Keratinocyte (primary cell): ENCODE measurements around the gene LRRC7. TPM values are rescaled to one million over a fixed set of nuclear protein-coding genes. Genes with fewer than 3 reads are reported as not detected.
A peak's percentile ranks its signal among the peaks of the same experiment; 100 is the strongest.

Experiments
- DNase-seq: peaks from one replicate; pipeline ENCODE4 v3.0.0-alpha.2; 2011; ENCODE audit warnings: low read depth, missing footprints, low spot score
- FAIRE-seq: peaks from 2 replicates; lab custom pipeline; 2011; peaks lifted over from hg19 to GRCh38; lab: Jason Lieb, UNC
- H2AFZ ChIP-seq: 2 replicates; pipeline ENCODE4 v1.6.0; 2012; ENCODE audit warnings: low read length, control low read depth, inconsistent platforms; ENCODE audit not compliant: control insufficient read depth
- H3K27ac ChIP-seq: 2 replicates; pipeline ENCODE4 v1.5.1; 2011; ENCODE audit warnings: low read length; ENCODE audit not compliant: control insufficient read depth, insufficient read depth
- H3K27me3 ChIP-seq: 3 replicates; pipeline ENCODE4 v1.6.0; 2011; ENCODE audit warnings: low read length; ENCODE audit not compliant: control insufficient read depth, insufficient read depth; ENCODE audit errors: extremely low read depth
- H3K36me3 ChIP-seq, 2 experiments: 2 replicates in 1 of 2; 3 replicates in 1 of 2; pipeline ENCODE4 v1.5.1; 2011; ENCODE audit warnings: low read length in 2 of 2, mild to moderate bottlenecking in 1 of 2; ENCODE audit not compliant: control insufficient read depth in 2 of 2, insufficient read depth in 2 of 2; ENCODE audit errors: extremely low read depth in 1 of 2
- H3K4me1 ChIP-seq: 3 replicates; pipeline ENCODE4 v1.5.1; 2011; ENCODE audit warnings: low read length; ENCODE audit not compliant: control insufficient read depth, insufficient read depth; ENCODE audit errors: extremely low read depth
- H3K4me2 ChIP-seq: 3 replicates; pipeline ENCODE4 v1.6.0; 2011; ENCODE audit warnings: low read depth, low read length; ENCODE audit not compliant: control insufficient read depth, insufficient read depth; ENCODE audit errors: extremely low read depth
- H3K4me3 ChIP-seq, 3 experiments: fragments of 200-600 bp in 1 of 3; sonication (generic) in 1 of 3; 2 replicates in 2 of 3; 3 replicates in 1 of 3; pipeline ENCODE4 v1.5.1; 2011 to 2016; ENCODE audit warnings: low read length in 3 of 3, mild to moderate bottlenecking in 3 of 3, control low read depth in 2 of 3, inconsistent platforms in 1 of 3, low read depth in 1 of 3, mixed read lengths in 1 of 3, mixed run types in 1 of 3, moderate library complexity in 1 of 3; ENCODE audit not compliant: control insufficient read depth in 2 of 3, insufficient read depth in 2 of 3; ENCODE audit errors: extremely low read depth in 1 of 3
- H3K79me2 ChIP-seq: 2 replicates; pipeline ENCODE4 v1.6.0; 2012; ENCODE audit warnings: low read length; ENCODE audit not compliant: control insufficient read depth, insufficient read depth
- H3K9ac ChIP-seq: 3 replicates; pipeline ENCODE4 v1.6.0; 2011; ENCODE audit warnings: low read length; ENCODE audit not compliant: control insufficient read depth, insufficient read depth; ENCODE audit errors: extremely low read depth
- H3K9me1 ChIP-seq: 3 replicates; pipeline ENCODE4 v1.6.0; 2011; ENCODE audit warnings: low read length; ENCODE audit not compliant: control insufficient read depth, insufficient read depth; ENCODE audit errors: extremely low read depth
- H3K9me3 ChIP-seq: 2 replicates; pipeline ENCODE4 v1.5.1; 2012; ENCODE audit warnings: low read depth, low read length; ENCODE audit not compliant: control insufficient read depth
- H4K20me1 ChIP-seq: 3 replicates; pipeline ENCODE4 v1.6.0; 2011; ENCODE audit warnings: low read length; ENCODE audit not compliant: control insufficient read depth, insufficient read depth; ENCODE audit errors: extremely low read depth
- EZH2 ChIP-seq: IDR thresholded peaks from one replicate; pipeline ENCODE4 v1.6.1; 2012; ENCODE audit warnings: inconsistent platforms, mild to moderate bottlenecking, low read length, moderate library complexity
- dilution Hi-C: fragments of 300-500 bp; cut with MboI; formaldehyde crosslinking; loops from one replicate; pipeline ENCODE4 v1.7.0; 2020; ENCODE audit warnings: low sequenced_read_pairs; ENCODE audit not compliant: extremely low pct_ligation_motif_present
- polyA plus RNA-seq, 5 experiments: library from polyadenylated mRNA; depleted of rRNA in 3 of 5; stranded (reverse) in 3 of 5; stranded (forward) in 1 of 5; unstranded in 1 of 5; fragments of >200 nt; gene quantifications; 1 replicate in 1 of 5; 2 replicates in 3 of 5; 3 replicates in 1 of 5; pipeline versions ENCODE4 v1.2.1 to v1.2.3, GENCODE V29; 2011 to 2012; ENCODE audit warnings: missing spikeins in 2 of 5, low read depth in 1 of 5, low replicate concordance in 1 of 5
- TF ChIP-seq, protein P1 (sequence below), 3 experiments: IDR thresholded peaks in 1 of 3; conservative IDR thresholded peaks in 1 of 3; optimal IDR thresholded peaks in 1 of 3; 2 replicates in 2 of 3; 3 replicates in 1 of 3; pipeline versions ENCODE3 to v1.5.1; 2011; ENCODE audit warnings: low read length in 3 of 3, mild to moderate bottlenecking in 3 of 3, moderate library complexity in 2 of 3, control low read depth in 1 of 3, inconsistent platforms in 1 of 3; ENCODE audit not compliant: insufficient read depth in 2 of 3; ENCODE audit errors: extremely low read depth in 1 of 3

Gene LRRC7
- polyA plus RNA-seq, 1 donor (not counting 4 experiments of a cell fraction or from before 2014, with no cell fraction given) = 0.28 TPM

DNA sequence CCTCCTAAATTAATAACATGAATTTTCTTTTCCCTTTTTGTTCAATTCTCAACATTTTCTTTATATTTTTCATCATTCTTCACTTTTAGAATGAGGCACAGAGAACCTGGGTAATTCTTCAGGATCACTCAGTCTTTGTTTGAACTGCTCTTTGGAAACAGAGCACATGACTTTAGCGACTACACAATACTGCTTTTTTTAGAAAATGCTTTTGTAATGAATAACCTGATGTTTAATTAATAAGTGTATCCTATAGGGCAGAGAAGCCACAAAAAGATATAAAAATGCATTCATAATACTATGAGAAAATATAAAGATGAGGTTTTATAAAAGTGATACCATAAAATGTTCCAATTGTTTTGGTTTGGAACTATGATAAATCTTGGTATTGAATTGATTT, 77.8 kb downstream of the LRRC7 start:
- no peak overlapping the region for H3K4me2 ChIP-seq
- no peak overlapping the region for H3K27ac ChIP-seq
- H3K4me3 ChIP-seq = no peak overlapping the region
- H3K9ac ChIP-seq = no peak overlapping the region
- no peak for TF ChIP-seq EZH2
- TF ChIP-seq, protein P1, sequence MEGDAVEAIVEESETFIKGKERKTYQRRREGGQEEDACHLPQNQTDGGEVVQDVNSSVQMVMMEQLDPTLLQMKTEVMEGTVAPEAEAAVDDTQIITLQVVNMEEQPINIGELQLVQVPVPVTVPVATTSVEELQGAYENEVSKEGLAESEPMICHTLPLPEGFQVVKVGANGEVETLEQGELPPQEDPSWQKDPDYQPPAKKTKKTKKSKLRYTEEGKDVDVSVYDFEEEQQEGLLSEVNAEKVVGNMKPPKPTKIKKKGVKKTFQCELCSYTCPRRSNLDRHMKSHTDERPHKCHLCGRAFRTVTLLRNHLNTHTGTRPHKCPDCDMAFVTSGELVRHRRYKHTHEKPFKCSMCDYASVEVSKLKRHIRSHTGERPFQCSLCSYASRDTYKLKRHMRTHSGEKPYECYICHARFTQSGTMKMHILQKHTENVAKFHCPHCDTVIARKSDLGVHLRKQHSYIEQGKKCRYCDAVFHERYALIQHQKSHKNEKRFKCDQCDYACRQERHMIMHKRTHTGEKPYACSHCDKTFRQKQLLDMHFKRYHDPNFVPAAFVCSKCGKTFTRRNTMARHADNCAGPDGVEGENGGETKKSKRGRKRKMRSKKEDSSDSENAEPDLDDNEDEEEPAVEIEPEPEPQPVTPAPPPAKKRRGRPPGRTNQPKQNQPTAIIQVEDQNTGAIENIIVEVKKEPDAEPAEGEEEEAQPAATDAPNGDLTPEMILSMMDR (optimal IDR thresholded peaks at IDR 0.05 in 1 of 3, IDR thresholded peaks at IDR 0.05 in 1 of 3, conservative IDR thresholded peaks at IDR 0.05 in 1 of 3; ENCODE audit: extremely low read depth in 1 of 3, insufficient read depth in 2 of 3, low read length in 3 of 3) = no peak
- no peaks in the 10 kb centered on the region for H3K79me2 ChIP-seq
- FAIRE-seq = no peak
- peak overlapping the region; percentile 3 for H2AFZ ChIP-seq
- no peaks in the 10 kb centered on the region for H4K20me1 ChIP-seq
- no peaks in the 10 kb centered on the region for H3K9me1 ChIP-seq
- H3K36me3 ChIP-seq = no peaks in the 10 kb centered on the region
- dilution Hi-C loops = no loop called here
- H3K4me1 ChIP-seq = peaks cover 3% of the 10 kb centered on the region
- DNase-seq = no peak
- no peaks in the 10 kb centered on the region for H3K9me3 ChIP-seq
- H3K27me3 ChIP-seq = no peaks in the 10 kb centered on the region

DNA sequence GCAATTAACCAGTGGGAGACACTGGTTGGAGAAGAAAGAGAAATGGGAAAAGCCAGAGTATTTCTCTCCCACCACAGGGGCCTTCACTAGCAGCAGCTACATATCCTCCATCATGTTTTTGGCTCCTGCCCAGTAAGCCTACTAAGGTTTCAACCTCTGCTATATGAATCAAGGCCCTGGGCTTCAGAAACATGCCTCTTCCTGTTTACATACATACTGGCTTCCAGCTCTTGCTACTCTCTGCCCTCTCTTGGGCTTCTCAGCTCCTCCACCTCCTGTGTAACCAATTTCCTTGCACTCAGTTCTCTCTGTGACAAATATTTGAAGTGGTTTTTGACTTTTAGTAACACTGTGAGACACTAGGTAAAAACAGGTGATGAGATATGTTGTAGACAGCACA, 80.8 kb downstream of the LRRC7 start:
- H3K4me3 ChIP-seq = no peak overlapping the region
- no peak overlapping the region for H3K27ac ChIP-seq
- dilution Hi-C loops = no loop called here
- H4K20me1 ChIP-seq = no peaks in the 10 kb centered on the region
- H3K4me1 ChIP-seq = peaks cover 3% of the 10 kb centered on the region
- H3K9ac ChIP-seq = no peak overlapping the region
- H2AFZ ChIP-seq = peak overlapping the region; percentile 70
- TF ChIP-seq EZH2 = no peak
- TF ChIP-seq, protein P1 (optimal IDR thresholded peaks at IDR 0.05 in 1 of 3, IDR thresholded peaks at IDR 0.05 in 1 of 3, conservative IDR thresholded peaks at IDR 0.05 in 1 of 3; ENCODE audit: extremely low read depth in 1 of 3, insufficient read depth in 2 of 3, low read length in 3 of 3) = no peak
- no peaks in the 10 kb centered on the region for H3K79me2 ChIP-seq
- no peak for DNase-seq
- H3K9me1 ChIP-seq = no peaks in the 10 kb centered on the region
- H3K36me3 ChIP-seq = no peaks in the 10 kb centered on the region
- no peak overlapping the region for H3K4me2 ChIP-seq
- FAIRE-seq = peak; percentile 13
- H3K9me3 ChIP-seq = no peaks in the 10 kb centered on the region
- H3K27me3 ChIP-seq = no peaks in the 10 kb centered on the region
